ENCODE measurements around the gene C6orf89. TPM values are rescaled to one million over a fixed set of nuclear protein-coding genes. Genes with fewer than 3 reads are reported as not detected.
"Not testable (repeated sequence)": the region's sequence is repeated elsewhere in the genome, so short reads cannot be mapped to it uniquely, and the experiment has no call there.

C6orf89 gene
- total RNA-seq, 1 donor from 2014 or later, result 76.6 TPM

GRCh38 chr6:36874443-36875249 lies 11.1 kb upstream of the C6orf89 start, which contains the start of gene PPIL1:
Gene PPIL1 (minus strand): TSS chr6:36874803. CDS start chr6:36874772, 31 bp downstream.
- DNase-seq (peak; percentile 86), ATAC-seq (peak; percentile 85)
- intact Hi-C loops (cut with micrococcal nuclease), result no loop called here

GRCh38 chr6:36875250-36875633 lies 10.5 kb upstream of the C6orf89 start:
- intact Hi-C loops (cut with micrococcal nuclease), result no loop called here
- ATAC-seq (no peak), DNase-seq (no peak)

GRCh38 chr6:36884610-36885009 lies 1.1 kb upstream of the C6orf89 start:
- intact Hi-C loops (cut with micrococcal nuclease), result loop anchor here (5.0 kb wide), 1 partner anchor 133 kb away; no protein-coding TSS in a partner anchor
- ATAC-seq (no peak), DNase-seq (no peak)

GRCh38 chr6:36886950-36887618 lies 1.3 kb downstream of the C6orf89 start:
- intact Hi-C loops (cut with micrococcal nuclease), result loop anchor here (5.0 kb wide), 1 partner anchor 130 kb away; no protein-coding TSS in a partner anchor
- DNase-seq (no peak), ATAC-seq (no peak)

GRCh38 chr6:36888115-36888643 lies 2.4 kb downstream of the C6orf89 start:
- ATAC-seq (no peak), DNase-seq (no peak)
- intact Hi-C loops (cut with micrococcal nuclease), result loop anchor here (5.0 kb wide), 1 partner anchor 129 kb away; no protein-coding TSS in a partner anchor

- ATAC-seq, result no peak
- intact Hi-C loops (cut with micrococcal nuclease), result loop anchor here (5.0 kb wide), 1 partner anchor 128 kb away; no protein-coding TSS in a partner anchor
- no peak for DNase-seq
These were observed 3.1 kb downstream of the C6orf89 start for GRCh38 chr6:36888654-36889481.

- intact Hi-C loops (cut with micrococcal nuclease), result loop anchor here (10.0 kb wide), 1 partner anchor 85 kb away; no protein-coding TSS in a partner anchor
- DNase-seq (no peak), ATAC-seq (no peak)
These were observed 4.4 kb downstream of the C6orf89 start for GRCh38 chr6:36890112-36890663.

- intact Hi-C loops (cut with micrococcal nuclease), result loop anchor here (10.0 kb wide), 1 partner anchor 84 kb away; no protein-coding TSS in a partner anchor
- ATAC-seq, DNase-seq: not testable (repeated sequence)
These were observed 5.4 kb downstream of the C6orf89 start for GRCh38 chr6:36891153-36891552.

- intact Hi-C loops (cut with micrococcal nuclease), result loop anchor here (10.0 kb wide), 1 partner anchor 81 kb away; no protein-coding TSS in a partner anchor
- DNase-seq (no peak), ATAC-seq (no peak)
These were observed 8.5 kb downstream of the C6orf89 start for GRCh38 chr6:36893976-36894932.

- intact Hi-C loops (cut with micrococcal nuclease), result loop anchor here (10.0 kb wide), 1 partner anchor 77 kb away; no protein-coding TSS in a partner anchor
- ATAC-seq, result peak; percentile 63
These were observed 11.9 kb downstream of the C6orf89 start for GRCh38 chr6:36897609-36898008.

GRCh38 chr6:36904114-36904513 lies 18.4 kb downstream of the C6orf89 start:
- DNase-seq (no peak), ATAC-seq (no peak)
- intact Hi-C loops (cut with micrococcal nuclease), result no loop called here

More at GRCh38 chr6:36897609-36898008, 11.9 kb downstream of the C6orf89 start:
- DNase-seq, result no peak

- DNase-seq (no peak), ATAC-seq (no peak)
- intact Hi-C loops (cut with micrococcal nuclease), result no loop called here
These were observed 19.2 kb downstream of the C6orf89 start for GRCh38 chr6:36904851-36905393.

GRCh38 chr6:36906539-36907325 lies 21.0 kb downstream of the C6orf89 start:
- ATAC-seq (peak; percentile 91), DNase-seq (peak; percentile 84)
- intact Hi-C loops (cut with micrococcal nuclease), result no loop called here

- peak; percentile 68 for DNase-seq
- intact Hi-C loops (cut with micrococcal nuclease), result no loop called here
- ATAC-seq, result peak; percentile 90
These were observed 22.0 kb downstream of the C6orf89 start for GRCh38 chr6:36907781-36908180.

- ATAC-seq, result no peak
- DNase-seq, result no peak
- intact Hi-C loops (cut with micrococcal nuclease), result no loop called here
These were observed 23.0 kb downstream of the C6orf89 start for GRCh38 chr6:36908747-36909146.

- ATAC-seq (no peak), DNase-seq (no peak)
- intact Hi-C loops (cut with micrococcal nuclease), result no loop called here
These were observed 26.3 kb downstream of the C6orf89 start for GRCh38 chr6:36912030-36912454.
